Prostate gland (tissue), 2 donors: ENCODE data around the gene RNF126. TPM values are rescaled to one million over a fixed set of nuclear protein-coding genes. Genes with fewer than 3 reads are reported as not detected.
"Not testable (repeated sequence)": the region's sequence is repeated elsewhere in the genome, so short reads cannot be mapped to it uniquely, and the experiment has no call there.

Experiments
- DNase-seq: peaks from one replicate; pipeline ENCODE4 v3.0.0-alpha.2; 2019; ENCODE audit warnings: low spot score
- H3K27ac ChIP-seq, 2 donors: fragments of 200-600 bp; sonication (generic); 2 replicates each; pipeline ENCODE4 v1.5.1; 2017 to 2019
- H3K27me3 ChIP-seq: fragments of 200-600 bp; sonication (generic); replicated peaks from 2 replicates; pipeline ENCODE4 v1.5.1; 2019; ENCODE audit not compliant: insufficient read depth
- H3K36me3 ChIP-seq, 2 donors: fragments of 200-600 bp; sonication (generic); 1 replicate in 1 of 2; 2 replicates in 1 of 2; pipeline versions ENCODE4 v1.5.1 to v1.8.1; 2017 to 2019
- H3K4me1 ChIP-seq: fragments of 200-600 bp; sonication (generic); replicated peaks from 2 replicates; pipeline ENCODE4 v1.5.1; 2019
- H3K4me3 ChIP-seq, 2 donors: fragments of 200-600 bp; sonication (generic); 2 replicates each; pipeline ENCODE4 v1.5.1; 2017 to 2019
- H3K9me3 ChIP-seq: fragments of 200-600 bp; sonication (generic); 2 replicates; pipeline ENCODE4 v1.5.1; 2017
- CTCF ChIP-seq, 4 experiments: fragments of 200-600 bp in 2 of 4; fragments of 450-650 bp in 2 of 4; sonication (generic) in 2 of 4; IDR thresholded peaks; 1 replicate in 3 of 4; 2 replicates in 1 of 4; pipeline ENCODE4 v1.5.1; 2016 to 2019; ENCODE audit warnings: antibody characterized with exemption in 4 of 4, mild to moderate bottlenecking in 2 of 4, moderate library complexity in 2 of 4
- POLR2A ChIP-seq: fragments of 450-650 bp; IDR thresholded peaks from one replicate; pipeline ENCODE4 v1.6.1; 2016; ENCODE audit warnings: antibody characterized with exemption, mild to moderate bottlenecking
- POLR2AphosphoS5 ChIP-seq: sonication (generic); formaldehyde crosslinking; IDR thresholded peaks from one replicate; pipeline ENCODE4 v1.6.1; 2017; ENCODE audit warnings: antibody characterized with exemption
- WGBS: methylation state at CpG from one replicate; pipeline ENCODE4 v1.1.5; 2018; 5-methylcytosine and 5-hydroxymethylcytosine counted together
- intact Hi-C: fragments of 100-400 bp; cut with DNase I; formaldehyde crosslinking; loops from one replicate; pipeline ENCODE4 v1.14.2; 2022
- total RNA-seq, 2 donors: library from RNA; depleted of rRNA; stranded (reverse); fragments of >200 nt; gene quantifications; one replicate each; pipeline ENCODE4 v1.1.0, GENCODE V29; 2016

Gene RNF126
- total RNA-seq, 2 donors from 2014 or later: 70.7 to 109 TPM

GRCh38 chr19:623175-623916 lies 39.7 kb downstream of the RNF126 start:
- Histone ChIP-seq H3K27me3 (no peaks in the 10 kb centered on the region), H3K9me3 (no peaks in the 10 kb centered on the region), H3K36me3 (peaks cover 0 to 22% of the 10 kb centered on the region in 2 donors), H3K4me1 (no peaks in the 10 kb centered on the region), H3K4me3 (no peak overlapping the region), H3K27ac (no peak overlapping the region)
- DNase-seq: no peak
- 93% methylated on average over 35 of the region's 44 CpGs for WGBS
- intact Hi-C loops: no loop called here
- no peak for TF ChIP-seq POLR2A
- no peak for TF ChIP-seq CTCF (IDR thresholded peaks at IDR 0.05)
- no peak for TF ChIP-seq POLR2AphosphoS5

GRCh38 chr19:622666-623065 lies 40.3 kb downstream of the RNF126 start:
- 94% methylated on average over 29 of the region's 37 CpGs for WGBS

GRCh38 chr19:621819-622218 lies 41.2 kb downstream of the RNF126 start:
- Histone ChIP-seq H3K27me3 (no peaks in the 10 kb centered on the region), H3K4me1 (no peaks in the 10 kb centered on the region), H3K9me3 (no peaks in the 10 kb centered on the region), H3K27ac (no peak overlapping the region), H3K36me3 (peaks cover 0 to 22% of the 10 kb centered on the region in 2 donors), H3K4me3 (no peak overlapping the region)
- no peak for DNase-seq
- 91% methylated on average over 24 of the region's 24 CpGs for WGBS
- TF ChIP-seq CTCF (IDR thresholded peaks at IDR 0.05): no peak
- TF ChIP-seq POLR2A: no peak
- no peak for TF ChIP-seq POLR2AphosphoS5
- intact Hi-C loops: no loop called here

More at GRCh38 chr19:622666-623065, 40.3 kb downstream of the RNF126 start:
- Histone ChIP-seq H3K4me1 (no peaks in the 10 kb centered on the region), H3K9me3 (no peaks in the 10 kb centered on the region), H3K36me3 (peaks cover 0 to 22% of the 10 kb centered on the region in 2 donors), H3K27me3 (no peaks in the 10 kb centered on the region), H3K27ac (no peak overlapping the region), H3K4me3 (no peak overlapping the region)
- no peak for DNase-seq
- TF ChIP-seq POLR2AphosphoS5 (no peak), CTCF (IDR thresholded peaks at IDR 0.05) (no peak), POLR2A (no peak)
- intact Hi-C loops: no loop called here

- H3K27ac ChIP-seq, H3K27me3 ChIP-seq, H3K4me3 ChIP-seq, intact Hi-C loops, H3K4me1 ChIP-seq, DNase-seq, H3K9me3 ChIP-seq: not testable (repeated sequence)
- H3K36me3 ChIP-seq: peaks cover 0 to 22% of the 10 kb centered on the region in 2 donors
- WGBS: 98% methylated on average over 45 of the region's 48 CpGs
Observed at GRCh38 chr19:621191-621590, 41.8 kb downstream of the RNF126 start.

GRCh38 chr19:620166-620862 lies 42.7 kb downstream of the RNF126 start:
- no peak overlapping the region for H3K4me3 ChIP-seq
- TF ChIP-seq POLR2A (no peak), POLR2AphosphoS5 (no peak), CTCF (IDR thresholded peaks at IDR 0.05) (no peak)
- no peak for DNase-seq
- H3K4me1 ChIP-seq: no peaks in the 10 kb centered on the region
- H3K9me3 ChIP-seq: no peaks in the 10 kb centered on the region
- intact Hi-C loops: no loop called here
- H3K36me3 ChIP-seq: peaks cover 0 to 22% of the 10 kb centered on the region in 2 donors
- H3K27me3 ChIP-seq: no peaks in the 10 kb centered on the region
- no peak overlapping the region for H3K27ac ChIP-seq
- WGBS: 92% methylated on average over 45 of the region's 51 CpGs
